HG02938 (cell line): ENCODE results near the gene ATP1B2.

Experiments used
- ATAC-seq: cut with Tn5 transposase; IDR thresholded peaks from one replicate; pipeline ENCODE4 v1.9.1; 2021; ENCODE audit warnings: mild to moderate bottlenecking, moderate library complexity; ENCODE audit not compliant: unreplicated experiment

ATP1B2 gene

GRCh38 chr17:7684851-7685532 lies 34.3 kb downstream of the ATP1B2 start:
- no peak for ATAC-seq

DNA sequence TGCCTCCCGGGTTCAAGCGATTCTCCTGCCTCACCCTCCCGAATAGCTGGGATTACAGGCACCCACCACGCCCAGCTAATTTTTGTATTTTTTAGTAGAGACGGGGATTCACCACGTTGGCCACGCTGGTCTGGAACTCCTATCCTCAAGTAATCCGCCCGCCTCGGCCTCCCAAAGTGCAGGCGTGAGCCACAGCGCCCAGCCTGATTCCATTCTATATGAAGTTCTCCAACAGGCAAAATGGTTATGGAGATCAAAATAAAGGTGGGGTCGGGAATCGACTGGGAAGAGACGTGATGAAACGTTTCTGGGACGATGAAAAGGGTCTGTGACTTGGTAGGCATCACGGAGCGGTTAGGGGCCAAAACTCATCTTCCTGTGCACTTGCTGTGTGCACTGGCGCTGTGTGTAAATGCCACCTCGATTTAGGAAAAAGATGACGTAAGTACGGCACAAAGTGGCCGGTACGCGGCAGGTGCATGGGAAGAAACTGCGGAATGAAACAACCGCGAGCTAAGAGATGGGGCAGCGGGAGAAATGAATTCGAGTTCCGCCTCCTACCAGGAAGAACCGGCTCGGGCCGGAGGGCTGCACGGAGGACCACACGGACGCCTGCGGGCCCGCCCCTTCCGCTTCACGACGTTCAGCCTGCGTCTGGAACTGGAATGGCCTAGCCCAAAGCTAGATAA lies 35.0 kb downstream of the ATP1B2 start:
- peak; percentile 50 for ATAC-seq

DNA sequence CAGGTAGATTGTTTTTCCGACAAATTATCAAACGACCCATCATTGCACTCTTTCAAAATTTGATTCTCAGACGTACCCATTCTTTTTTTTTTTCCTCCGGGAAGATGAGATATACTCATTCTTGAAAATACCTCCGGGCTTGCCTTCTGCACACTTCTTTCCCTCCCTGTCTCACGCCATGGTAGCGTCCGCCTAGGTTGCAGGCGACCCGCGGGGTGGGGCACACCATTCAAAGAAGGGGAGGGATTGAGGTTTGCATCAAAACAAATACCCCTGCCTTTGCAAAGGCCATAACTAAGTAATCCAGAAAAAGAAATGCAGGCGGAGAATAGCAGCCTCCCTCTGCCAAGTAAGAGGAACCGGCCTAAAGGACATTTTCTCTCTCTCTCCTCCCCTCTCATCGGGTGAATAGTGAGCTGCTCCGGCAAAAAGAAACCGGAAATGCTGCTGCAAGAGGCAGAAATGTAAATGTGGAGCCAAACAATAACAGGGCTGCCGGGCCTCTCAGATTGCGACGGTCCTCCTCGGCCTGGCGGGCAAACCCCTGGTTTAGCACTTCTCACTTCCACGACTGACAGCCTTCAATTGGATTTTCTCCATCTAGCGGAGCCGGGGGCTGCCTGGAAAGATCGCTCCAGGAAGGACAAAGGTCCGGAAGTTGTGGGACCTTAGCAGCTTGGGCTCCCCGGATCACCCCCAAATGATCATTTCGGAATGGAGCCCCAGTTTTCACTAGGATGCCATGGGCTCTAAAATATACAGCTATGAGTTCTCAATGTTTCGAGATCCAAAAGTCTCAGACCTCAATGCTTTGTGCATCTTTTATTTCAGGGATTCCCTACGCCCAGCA lies 35.7 kb downstream of the ATP1B2 start:
- peak; percentile 51 for ATAC-seq

GRCh38 chr17:7687072-7687907 lies 36.6 kb downstream of the ATP1B2 start, which contains the start of gene TP53:
Gene TP53, minus strand, starts transcription at chr17:7687490. Its CDS starts 10,896 bp downstream, at chr17:7676594.
- ATAC-seq = no peak

DNA sequence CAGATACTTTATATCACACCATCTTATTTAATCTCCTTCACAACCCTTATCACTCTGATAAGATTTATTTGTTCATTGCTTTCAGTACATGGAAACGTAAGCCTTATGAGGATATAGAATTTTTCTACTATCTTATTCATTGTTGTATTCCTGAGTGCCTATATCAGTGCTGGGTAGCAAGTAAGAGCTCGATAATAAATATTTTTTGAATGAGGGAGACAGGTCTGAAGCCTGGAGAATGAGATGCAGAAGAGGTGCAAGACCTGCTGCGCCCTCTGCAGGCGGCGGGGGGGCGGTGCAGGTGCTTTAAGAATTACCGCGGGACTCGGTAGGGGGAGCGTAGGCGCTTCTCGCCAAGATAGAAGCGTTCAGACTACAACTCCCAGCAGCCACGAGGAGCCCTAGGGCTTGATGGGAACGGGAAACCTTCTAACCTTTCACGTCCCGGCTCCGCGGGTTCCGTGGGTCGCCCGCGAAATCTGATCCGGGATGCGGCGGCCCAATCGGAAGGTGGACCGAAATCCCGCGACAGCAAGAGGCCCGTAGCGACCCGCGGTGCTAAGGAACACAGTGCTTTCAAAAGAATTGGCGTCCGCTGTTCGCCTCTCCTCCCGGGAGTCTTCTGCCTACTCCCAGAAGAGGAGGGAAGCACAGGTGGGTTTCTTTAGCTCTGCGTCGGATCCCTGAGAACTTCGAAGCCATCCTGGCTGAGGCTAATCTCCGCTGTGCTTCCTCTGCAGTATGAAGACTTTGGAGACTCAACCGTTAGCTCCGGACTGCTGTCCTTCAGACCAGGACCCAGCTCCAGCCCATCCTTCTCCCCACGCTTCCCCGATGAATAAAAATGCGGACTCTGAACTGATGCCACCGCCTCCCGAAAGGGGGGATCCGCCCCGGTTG lies 37.4 kb downstream of the ATP1B2 start, which contains the start of gene WRAP53:
TSS of gene WRAP53 (plus strand) at position 570 of the 900 bp plus-strand sequence. CDS start at position 742, 172 bp downstream.
- ATAC-seq = peak; percentile 58

- no peak for ATAC-seq
These were observed 38.1 kb downstream of the ATP1B2 start for GRCh38 chr17:7688808-7689316.

DNA sequence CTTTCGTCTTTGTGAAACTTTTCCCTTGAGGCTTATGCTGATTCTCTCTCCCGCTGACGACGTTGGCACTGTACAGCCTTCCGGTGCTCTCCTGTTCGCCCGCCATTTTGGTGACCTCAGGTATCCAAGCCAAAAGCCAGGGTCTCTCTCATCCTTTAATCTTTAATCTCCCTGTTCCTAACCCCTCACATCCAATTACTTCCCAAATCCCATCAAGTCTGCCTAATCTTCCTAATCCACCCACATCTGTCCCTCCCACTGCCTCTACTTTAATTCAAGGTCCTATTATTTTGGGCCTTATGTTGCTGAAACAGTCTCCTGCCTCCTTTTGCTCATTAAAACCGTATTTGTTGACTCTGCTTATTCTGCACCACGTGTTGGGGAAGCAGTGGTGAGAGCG lies 44.9 kb downstream of the ATP1B2 start:
- no peak for ATAC-seq

- no peak for ATAC-seq
These were observed 47.3 kb downstream of the ATP1B2 start for GRCh38 chr17:7697828-7698588.

DNA sequence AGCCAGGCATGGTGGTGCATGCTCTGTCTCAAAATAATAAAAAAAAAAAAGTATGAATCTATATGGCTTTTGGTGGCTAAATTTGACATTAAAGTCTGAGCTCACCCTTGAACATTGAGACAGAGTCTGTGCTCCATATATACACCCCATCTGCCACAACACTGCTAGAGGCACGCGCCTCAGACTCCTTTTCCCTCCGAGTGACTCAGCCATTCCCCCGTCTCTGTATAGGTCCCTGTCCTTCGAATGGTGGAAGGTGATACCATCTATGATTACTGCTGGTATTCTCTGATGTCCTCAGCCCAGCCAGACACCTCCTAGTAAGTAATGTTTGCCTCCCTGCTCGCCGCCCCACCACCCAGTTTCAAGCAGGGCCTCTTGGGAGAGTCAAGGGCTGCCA lies 49.8 kb downstream of the ATP1B2 start:
- no peak for ATAC-seq

DNA sequence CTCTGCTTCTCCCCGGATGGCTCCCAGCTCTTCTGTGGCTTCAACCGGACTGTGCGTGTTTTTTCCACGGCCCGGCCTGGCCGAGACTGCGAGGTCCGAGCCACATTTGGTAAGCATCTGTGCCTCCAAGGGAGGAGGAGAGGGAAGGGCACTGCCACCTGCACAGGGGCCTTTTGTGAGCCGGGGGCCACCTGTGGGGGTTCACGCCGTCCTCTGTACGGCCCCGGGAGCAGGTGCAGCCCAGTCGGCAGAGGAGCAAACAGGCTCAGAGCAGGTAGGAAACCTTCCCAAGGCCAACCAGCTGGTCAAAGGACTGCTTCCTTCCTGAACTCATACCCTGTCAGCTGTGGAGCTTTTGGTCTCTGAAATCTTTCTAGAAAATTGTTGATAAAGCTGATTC lies 51.0 kb downstream of the ATP1B2 start:
- ATAC-seq = no peak

DNA sequence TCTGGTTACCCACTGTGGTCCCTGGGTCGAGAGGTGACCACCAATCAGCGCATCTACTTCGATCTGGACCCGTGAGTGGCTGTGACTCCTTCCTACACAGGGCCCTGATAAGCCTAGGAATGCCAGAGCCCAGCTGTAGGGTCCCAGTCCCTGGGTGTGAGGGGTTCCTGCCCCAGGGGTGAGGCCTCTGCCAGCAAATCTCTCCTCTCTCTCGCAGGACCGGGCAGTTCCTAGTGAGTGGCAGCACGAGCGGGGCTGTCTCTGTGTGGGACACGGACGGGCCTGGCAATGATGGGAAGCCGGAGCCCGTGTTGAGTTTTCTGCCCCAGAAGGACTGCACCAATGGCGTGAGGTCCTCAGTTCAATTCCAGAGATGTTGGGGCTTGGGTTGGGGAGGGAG lies 52.0 kb downstream of the ATP1B2 start:
- ATAC-seq = no peak

GRCh38 chr17:7703584-7704479 lies 53.1 kb downstream of the ATP1B2 start:
- ATAC-seq = no peak

DNA sequence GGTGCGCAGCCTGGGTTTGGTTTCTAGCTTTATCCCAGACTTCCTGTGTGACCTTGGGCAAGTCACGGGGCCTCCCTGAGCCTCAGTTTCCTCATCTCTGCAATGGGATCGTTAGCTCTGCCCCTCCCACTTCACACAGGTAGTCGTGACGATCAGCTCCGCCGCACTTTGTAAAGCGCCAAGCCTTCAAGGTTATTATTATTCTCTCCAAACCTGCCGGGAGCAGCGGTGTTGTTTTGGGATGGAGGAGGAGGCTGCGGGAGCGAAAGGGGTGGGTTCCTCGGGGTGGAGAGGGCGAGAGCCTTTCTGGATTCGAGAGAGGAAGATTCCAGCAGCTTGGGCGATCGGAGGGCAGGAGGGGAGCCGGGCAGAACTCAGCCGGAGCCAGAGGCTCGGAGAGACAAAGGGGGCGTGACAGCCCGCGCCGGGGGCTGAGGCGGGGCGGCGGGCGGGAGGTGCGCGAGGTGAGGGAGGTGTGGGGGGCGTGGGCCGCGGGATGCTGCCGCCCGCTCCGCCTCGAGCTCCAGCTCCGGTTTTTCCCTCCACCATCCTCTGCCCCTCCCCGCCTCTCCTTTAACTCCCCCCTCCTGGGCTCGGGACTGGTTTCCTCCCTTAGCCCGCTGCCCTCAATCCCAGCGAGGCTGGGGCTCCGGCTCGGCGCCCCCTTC lies 54.0 kb downstream of the ATP1B2 start, which contains the start of gene EFNB3:
TSS of gene EFNB3 (plus strand) at position 602 of the 668 bp plus-strand sequence. CDS start 397 bp downstream, outside the sequence.
- no peak for ATAC-seq

DNA sequence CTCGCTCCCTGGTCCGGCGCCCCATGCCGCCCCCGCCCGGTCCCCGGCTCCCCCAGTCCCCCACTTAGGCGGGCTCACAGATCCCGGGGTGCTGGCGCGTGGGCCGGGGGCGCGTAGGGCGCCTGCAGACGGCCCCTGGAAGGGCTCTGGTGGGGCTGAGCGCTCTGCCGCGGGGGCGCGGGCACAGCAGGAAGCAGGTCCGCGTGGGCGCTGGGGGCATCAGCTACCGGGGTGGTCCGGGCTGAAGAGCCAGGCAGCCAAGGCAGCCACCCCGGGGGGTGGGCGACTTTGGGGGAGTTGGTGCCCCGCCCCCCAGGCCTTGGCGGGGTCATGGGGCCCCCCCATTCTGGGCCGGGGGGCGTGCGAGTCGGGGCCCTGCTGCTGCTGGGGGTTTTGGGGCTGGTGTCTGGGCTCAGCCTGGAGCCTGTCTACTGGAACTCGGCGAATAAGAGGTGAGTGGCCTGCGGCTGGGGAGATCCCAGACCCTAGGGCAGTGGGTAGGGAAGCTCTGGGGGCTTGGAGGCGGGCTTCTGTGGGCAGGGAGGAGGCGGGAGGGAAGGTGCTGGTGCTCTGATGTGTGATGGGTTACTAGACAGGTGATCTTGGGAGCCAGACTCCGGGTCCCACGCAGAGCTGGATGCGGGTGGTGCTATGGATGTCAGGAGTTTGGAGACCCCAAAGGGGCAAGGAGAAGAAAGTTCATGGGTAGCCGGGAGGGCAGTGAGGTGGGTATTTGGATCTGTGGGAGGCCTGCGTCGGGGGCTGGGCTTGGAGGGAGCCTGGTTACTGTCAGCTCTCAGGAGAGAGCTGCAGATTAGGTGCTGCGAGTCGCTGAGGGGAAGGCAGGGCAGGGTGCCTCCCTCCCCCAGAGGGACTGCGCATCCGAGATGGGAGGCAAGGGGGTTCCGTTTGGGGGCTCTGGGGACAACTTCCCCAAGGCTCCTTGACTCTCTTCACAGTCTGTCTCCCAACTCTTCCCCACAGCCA lies 54.8 kb downstream of the ATP1B2 start:
- no peak for ATAC-seq

GRCh38 chr17:7706631-7707354 lies 56.1 kb downstream of the ATP1B2 start:
- no peak for ATAC-seq
